COR-L47 (cell line): ENCODE measurements around the gene LRRC45.

ENCODE experiments used
- DNase-seq: peaks from one replicate; lab custom pipeline; 2025; lab: John Stamatoyannopoulos, UW

The LRRC45 gene

DNA sequence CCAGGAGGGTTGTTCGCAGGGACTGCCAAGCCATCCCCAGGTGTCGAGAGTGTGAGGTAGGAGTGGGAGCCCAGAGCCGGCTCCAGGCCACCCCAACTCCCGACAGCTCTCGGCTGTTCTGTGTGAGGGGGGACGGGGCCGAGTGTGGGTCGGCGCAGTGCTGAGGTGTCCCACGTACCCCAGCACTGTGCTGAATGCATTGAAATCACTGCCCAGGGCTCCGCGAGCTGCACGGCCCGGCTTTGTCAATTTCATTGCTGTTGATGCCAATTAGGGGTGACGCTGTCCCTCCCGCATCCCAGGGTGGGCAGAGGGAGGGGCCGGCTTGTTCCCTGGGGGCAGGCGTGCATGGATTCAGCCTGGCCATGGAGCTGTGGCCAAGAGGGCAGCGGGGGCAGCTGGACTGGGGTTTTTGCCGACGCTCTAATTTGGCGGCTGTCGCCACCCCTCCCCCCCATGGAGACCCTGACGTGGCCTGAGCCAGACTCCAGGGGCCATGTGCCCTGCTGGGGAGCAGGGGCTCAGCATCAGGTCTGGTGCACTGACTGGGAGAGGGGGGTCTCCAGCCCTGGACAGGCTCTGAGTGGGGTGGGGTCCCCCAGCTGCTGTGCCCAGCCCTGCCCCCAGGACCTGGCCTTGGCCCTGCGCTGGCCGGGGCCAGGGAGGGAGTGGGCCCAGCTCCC lies 14.7 kb upstream of the LRRC45 start:
- no peak for DNase-seq

DNA sequence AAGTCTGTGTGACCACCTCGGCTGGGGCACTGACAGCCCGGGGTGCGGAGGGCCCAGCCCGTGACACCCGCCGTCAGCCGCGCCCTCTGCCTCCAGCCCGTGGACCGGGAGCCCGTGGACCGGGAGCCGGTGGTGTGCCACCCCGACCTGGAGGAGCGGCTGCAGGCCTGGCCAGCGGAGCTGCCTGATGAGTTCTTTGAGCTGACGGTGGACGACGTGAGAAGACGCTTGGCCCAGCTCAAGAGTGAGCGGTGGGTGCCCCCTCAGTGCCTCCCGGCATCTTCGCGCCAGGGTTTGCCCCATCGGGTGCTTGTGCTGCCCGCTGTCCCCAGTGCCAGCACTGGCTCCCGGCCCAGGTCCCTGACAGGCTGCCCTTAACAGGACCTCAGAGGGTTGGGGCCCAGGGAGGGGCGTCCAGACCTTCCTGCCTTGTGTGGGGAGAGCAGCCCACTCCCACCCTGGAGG lies 14.1 kb upstream of the LRRC45 start:
- no peak for DNase-seq

DNA sequence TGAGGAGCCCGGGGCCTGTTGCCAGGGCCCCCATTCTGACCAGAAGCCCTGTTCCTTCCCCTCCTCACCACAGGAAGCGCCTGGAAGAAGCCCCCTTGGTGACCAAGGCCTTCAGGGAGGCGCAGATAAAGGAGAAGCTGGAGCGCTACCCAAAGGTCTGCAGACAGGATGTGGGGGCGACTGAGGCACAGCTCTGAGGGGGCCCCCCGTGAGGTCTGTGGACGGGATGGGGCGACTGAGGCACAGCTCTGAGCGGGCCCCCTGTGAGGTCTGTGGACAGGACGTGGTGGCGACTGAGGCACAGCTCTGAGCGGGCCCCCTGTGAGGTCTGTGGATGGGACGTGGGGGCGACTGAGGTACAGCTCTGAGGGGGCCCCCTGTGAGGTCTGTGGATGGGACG lies 13.7 kb upstream of the LRRC45 start:
- no peak for DNase-seq

DNA sequence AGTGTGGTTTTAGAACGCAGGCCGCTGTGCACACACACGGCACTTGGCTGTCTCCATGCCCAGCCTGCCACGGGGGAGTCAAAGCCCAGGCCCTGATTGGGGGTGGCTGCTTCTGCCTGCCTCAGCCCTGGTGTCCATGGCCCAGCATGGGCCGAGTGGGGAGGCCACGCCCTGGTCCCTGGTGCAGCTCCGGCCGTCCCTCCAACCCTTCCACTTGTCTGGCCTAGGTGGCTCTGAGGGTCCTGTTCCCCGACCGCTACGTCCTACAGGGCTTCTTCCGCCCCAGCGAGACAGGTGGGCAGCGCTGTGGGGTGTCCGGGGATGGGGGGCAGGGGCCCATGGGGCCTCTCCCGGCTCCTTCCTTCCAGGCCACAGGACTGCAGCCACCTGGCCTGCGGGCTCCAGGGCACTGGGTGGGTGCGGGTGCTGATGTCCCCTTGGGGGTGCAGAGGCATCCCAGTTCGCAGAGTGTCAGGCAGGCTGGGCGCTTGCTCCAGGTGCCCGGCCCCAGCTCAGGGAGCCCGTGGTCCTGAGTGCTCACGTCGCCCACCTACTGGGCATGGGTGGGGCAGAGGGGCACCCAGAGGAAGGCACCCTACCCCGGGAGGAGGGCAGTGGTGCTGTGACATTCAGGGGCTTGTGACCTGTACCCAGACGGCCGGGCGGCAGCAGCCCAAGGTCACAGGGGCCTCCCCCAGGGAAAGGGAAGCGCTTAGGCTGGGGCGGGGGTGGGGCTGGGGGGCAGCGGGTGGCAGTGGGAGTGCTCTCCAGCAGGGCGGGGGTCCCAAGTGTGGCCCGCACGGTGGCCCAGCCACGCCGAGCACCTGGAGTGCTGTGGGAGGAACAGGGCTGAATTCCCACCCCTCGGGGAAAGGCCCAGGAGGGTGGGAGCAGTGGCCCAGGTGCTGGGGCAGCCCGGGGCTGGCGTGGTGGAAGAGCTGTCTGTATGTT lies 12.3 kb upstream of the LRRC45 start:
- DNase-seq: no peak

DNA sequence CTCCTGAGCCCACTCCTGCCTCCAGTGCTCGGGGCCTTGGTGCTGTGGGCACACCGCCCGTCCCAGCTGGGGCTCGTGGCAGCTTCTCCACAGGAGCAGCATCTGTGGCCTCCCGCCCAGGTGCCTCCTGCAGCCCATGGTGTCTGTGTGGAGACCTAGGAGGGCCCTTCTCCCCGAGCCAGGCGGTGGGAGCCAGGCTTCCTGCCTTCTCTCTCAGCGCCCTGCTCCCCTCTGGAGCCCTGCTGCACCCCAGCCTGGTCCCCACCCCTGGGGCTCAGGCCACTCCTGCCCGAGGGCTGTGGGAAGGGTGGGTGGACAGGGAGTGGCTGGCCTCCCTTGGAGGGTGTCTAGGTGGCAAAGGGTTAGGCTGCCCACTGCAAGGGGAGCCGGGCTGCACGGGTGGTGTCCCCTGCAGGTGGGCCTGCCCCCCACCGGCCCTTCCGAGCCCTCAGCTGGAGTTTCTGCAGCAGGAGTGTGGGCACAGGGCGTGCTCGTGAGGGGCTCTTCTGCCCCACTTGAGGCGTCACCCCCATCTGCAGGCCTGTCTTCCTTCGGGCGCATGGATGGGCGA lies 11.4 kb upstream of the LRRC45 start:
- DNase-seq: no peak

DNA sequence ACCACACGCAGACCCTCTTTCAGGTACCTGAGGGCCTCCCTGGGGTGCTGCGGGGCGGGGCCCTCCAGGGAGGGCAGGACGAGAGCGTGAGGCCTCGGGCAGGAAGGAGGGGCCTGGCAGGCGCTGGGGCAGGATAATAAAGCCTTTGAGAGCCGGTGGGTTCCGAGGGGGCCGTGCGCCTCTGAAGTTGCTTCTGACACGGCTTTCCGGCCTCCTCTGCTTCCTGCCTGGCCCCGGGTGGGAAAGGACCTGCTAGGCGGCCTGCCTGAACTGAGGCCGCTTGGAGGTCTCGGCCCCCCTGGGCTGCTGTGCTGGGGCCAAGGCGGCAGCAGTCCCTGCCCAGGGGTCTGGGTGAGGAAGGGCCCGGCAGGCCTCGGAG lies 10.9 kb upstream of the LRRC45 start:
- no peak for DNase-seq

DNA sequence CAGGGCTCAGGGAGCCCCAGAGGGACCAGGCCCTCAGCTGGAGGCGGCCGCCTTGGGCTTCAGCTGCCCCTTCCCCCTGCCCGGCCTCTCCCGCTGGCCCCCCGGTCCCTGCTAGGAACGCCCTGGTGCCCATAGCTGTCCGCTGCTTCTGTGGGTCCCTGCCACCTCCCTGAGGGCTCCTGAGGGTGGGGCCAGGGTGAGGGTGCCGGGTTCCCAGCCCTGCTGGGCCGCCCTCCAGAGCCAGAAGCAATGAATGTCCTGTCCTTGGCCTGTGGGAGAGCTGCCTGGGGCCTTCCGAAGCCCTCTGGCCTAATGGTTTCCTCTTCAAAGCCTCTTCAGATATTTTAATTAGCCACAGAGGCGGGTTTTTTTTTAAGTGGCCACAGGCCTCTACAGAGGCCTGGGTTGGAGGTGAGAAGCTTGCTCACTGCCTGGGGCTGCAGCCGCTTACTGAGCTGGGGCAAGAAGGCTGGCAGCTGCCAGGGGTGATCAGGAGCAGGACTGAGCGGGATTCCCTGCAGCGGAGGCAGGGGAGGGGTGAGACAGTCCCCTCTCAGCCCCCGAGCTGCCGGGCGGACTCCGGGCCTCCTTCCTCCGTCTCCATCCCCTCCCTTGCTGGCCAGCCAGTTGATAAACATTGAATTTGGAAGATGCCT lies 10.3 kb upstream of the LRRC45 start:
- no peak for DNase-seq

DNA sequence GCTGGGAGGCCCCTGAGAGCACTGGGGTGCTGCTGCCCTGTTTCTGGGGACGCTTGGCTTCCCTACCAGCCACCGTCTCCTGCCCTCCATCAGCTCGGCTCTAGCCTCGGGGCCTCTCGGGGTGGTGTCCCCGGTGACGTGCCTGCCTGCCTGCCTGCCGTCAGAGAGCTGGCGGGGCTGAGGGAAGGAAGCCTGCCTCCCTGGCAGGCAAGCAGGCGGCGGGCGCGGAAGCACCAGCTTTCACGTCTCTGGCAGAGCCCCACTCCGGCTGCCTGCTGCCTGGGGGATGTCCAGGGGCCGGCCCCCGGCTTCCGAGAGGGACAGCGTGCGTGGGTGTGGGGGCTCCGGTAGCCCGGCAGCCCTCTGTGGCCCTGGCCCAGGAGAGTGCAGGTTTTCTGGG lies 9.8 kb upstream of the LRRC45 start:
- DNase-seq: no peak

DNA sequence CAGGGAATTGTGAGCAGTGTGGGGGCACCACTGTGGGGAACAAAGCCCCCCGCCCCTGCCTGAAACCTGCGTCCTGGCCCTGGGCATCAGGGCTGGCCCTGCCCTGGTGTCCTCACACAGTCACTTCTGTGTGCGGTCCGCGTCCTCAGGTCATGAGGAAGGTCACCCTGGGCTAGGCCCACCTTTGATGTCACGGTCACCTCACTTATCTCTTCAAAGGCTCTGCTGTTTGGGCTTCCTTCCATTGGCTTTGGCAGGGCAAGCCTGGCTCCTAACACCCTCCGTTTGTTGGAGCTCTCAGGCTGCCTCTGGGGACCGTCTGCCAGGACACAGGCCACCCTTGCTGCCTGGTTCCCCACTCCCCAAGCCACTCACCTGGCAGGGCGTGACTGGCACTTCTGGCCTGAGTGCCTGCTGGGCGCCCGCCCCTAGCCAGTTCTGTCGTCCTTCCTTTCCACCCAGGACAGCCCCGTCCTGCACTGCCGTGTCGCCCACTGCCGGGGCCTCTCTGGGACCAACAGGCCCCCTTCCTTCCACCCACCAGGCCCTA lies 9.3 kb upstream of the LRRC45 start:
- no peak for DNase-seq

DNA sequence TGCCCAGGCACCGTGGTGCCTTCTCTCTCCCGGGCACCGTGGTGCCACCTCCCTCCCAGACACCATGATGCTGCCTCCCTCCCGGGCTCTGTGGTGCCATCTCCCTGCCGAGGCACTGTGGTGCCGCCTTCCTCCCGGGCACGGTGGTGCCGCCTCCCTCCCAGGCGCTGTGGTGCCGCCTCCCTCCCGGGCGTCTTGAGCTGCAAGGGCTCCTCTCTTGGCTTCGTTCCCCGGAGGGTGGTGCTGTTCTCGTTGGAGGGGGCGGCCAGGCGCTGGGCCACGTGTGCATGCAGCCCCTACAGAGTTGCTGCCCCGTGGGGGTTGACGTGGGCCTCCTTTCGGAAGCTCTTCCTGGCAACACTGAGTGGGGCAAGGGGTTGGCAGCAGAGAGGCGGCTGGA lies 8.7 kb upstream of the LRRC45 start:
- peak; percentile 43 for DNase-seq

DNA sequence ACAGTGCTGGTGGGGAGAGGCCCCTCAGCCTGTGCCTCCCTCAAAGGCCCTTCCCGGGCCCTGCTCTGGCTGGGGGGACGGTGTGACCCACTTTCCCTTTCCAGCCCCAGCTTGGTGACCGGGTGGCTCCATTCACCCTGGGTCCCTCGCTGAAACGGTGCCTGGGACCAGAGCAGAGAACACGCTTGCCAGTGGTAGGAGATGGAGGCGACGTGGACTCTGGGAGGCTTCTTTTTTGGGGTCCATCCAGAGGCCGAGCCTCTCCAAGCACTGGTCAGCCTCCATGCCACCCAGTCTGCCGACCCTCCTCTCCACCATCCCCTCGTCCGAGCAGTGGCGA lies 8.2 kb upstream of the LRRC45 start:
- no peak for DNase-seq

DNA sequence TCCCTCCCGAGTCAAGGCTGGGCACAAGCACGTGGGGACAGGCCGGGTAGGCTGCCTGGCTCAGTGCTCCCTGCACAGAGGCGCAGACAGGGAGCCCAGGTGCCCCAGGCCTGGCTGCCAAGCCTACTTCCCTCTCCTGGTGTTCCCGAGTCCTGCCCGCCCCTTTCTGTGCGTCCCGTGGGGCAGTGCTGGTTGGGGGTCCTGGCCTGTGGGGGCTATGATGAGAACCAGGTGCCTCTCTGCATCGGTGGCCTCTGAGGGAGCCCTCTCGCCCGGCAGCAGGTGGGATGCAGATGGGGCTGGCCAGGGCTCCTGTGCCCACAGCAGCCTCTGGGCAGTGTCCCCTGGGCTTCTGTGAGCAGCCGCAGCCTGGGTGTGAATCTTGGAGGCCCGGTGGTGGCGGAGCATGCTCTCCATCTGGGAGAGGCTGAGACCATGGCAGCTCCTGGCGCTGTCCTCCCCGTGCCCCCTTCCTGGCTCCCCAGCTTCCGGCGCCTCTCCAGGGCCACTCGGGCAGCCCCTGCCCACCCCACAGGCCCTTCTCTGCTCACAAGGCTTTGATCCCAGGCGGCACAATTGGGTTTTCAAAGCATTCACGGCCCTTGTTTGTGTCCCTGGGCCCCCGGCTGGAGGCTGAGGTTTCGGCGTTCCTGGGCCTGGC lies 7.7 kb upstream of the LRRC45 start:
- DNase-seq: no peak

DNA sequence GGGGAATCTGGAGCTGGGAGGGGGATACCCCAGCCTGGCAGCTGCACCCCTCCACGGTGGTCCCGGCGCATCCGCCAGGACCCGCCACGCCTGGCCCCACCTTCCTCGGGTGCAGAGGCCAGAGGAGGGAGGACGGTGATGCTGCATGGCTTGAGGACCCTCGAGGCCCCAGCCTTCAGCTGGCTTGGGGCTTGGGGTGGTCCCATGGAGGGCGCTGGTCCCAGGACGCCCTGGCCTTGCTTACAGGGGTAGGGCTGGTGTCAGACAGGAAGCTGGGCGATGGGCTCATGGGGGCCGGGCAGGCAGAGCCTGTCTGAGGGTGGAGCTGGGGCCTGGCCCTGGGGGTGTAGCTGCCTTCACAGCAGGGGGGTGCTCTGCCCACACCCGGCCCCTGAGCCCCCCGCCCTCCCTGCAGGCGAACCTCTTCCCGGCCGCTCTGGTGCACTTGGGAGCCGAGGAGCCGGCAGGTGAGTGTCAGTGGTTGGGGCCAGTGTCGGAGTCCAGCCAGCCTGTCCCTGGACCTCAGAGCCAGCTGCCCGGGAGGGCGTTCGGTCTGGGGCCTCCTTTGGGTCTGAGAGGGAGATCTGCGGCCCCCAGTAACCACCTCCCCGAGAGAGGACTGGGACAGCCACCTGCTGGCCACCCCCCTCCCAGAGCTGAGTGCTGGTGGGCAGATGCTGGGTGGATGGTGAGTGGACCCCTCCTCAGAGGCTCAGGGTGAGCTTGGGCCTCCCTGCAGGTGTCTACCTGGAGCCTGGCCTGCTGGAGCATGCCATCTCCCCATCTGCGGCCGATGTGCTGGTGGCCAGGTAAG lies 6.8 kb upstream of the LRRC45 start:
- DNase-seq: no peak

DNA sequence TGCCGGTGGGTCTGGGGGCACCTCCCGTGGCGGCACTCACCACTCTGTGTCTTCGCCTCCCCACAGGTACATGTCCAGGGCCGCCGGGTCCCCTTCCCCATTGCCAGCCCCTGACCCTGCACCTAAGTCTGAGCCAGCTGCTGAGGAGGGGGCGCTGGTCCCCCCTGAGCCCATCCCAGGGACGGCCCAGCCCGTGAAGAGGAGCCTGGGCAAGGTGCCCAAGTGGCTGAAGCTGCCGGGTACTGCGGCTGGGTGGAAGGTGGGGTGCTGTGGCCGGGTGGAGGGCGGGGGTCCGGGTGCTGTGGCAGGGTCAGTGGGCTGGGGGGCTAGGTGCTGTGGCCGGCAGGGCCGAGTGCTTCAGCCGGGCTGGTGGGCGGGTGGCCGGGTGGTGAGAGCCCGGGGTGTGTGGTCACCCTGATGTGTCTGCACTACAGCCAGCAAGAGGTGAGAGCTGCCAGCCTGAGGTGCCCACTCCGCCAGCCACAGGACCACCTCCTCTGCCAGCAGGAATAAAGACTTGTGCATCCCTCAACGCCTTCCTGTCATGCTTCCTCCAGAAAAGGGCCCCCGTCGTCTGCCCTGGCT lies 6.1 kb upstream of the LRRC45 start:
- DNase-seq: no peak

DNA sequence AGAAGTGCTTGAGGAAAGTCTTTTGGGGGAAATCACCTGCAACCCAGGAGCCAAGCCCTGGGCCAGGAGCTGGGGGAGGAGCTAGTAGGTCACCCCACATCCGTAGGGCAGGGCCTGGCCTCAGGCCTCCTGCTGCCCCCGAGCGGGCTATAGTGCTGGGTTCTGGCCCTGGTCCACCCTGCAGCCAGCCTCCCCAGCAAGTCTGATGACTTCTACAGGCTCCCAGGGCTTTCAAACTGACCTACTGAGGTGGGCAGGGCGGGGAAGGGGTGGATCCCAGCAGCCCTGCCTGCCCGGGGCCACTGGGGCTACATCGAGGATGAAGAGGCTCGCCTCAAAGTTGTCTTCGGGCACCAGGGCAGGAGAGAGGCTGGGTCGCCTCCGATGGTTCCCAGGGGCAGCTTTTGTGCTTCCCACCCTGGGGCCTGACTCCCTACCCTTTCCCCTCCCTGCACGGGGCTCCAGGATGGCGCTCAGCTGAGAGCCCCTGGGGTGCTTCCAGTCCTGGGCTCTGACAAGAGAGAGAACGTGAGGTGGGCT lies 5.4 kb upstream of the LRRC45 start:
- no peak for DNase-seq

DNA sequence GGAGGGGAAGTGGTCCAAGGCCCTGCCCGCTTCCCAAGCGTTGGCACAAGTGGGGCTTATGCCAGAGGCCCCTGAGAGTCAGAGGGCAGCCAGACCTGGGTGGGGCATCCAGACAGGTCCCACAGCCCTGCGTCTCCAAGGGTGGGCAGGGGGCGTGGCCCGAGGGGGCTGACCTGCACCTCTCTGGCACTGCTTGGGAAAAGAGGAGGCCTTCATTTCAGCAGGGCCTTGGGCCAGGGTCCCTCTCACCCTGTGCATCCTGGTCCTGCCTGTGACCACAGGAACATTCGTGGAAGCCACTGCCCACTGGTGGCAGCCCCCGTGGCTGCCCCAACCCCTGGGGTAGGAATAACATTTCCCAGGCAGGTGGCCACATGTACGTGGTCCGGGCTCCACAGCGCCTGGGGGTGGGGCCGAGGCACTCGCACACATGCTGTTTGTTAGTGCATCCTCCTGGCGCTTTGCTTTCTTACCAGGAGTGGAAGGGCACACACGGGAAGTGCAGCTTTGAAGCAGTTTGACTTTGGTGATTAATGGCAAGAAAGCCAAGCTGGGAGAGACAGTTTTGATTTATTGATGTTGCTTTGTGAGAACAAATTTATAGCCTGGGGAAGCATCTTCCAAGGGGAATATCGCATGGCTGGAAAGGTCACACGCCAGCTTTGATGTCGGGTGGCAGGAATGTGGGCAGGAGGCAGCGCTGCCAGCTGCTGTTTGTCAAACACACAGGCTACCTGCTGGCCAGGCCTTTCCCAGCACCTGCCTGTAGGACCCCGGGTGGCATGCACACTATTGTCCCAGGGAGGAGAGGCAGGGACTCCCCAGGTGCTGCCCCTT lies 4.7 kb upstream of the LRRC45 start:
- DNase-seq: peak; percentile 90

DNA sequence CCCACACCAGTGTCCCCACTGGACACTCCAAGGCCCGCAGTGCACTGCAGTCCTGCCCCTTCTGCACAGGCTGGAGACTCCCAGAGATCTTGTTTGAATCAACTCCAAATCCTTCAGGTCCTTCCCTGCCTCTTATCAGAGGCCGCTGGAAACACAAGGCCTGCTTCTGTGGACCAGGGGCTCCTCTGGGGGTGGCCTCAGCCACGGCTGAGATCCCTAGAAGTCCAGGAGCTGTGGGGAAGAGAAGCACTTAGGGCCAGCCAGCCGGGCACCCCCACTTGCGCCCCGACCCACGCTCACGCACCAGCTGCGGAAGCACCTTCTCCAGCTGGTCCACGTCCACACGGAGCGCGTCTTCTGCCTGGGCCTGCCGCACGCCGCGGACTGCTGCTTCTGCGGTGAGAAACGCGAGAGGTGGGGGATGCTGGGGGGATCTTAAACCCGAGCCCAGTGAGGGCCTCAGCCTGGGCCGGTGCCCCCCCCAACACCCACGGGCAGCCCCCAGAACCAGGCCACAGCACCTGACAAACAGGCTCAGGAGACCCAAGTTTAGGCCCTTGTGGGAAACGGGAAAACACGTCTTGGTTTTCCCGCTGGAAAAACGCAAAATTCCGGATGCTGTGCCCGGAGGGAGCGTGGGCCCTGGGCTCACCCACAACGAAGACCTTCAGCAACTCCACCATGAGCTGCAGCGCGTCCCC lies 4.0 kb upstream of the LRRC45 start:
- no peak for DNase-seq

DNA sequence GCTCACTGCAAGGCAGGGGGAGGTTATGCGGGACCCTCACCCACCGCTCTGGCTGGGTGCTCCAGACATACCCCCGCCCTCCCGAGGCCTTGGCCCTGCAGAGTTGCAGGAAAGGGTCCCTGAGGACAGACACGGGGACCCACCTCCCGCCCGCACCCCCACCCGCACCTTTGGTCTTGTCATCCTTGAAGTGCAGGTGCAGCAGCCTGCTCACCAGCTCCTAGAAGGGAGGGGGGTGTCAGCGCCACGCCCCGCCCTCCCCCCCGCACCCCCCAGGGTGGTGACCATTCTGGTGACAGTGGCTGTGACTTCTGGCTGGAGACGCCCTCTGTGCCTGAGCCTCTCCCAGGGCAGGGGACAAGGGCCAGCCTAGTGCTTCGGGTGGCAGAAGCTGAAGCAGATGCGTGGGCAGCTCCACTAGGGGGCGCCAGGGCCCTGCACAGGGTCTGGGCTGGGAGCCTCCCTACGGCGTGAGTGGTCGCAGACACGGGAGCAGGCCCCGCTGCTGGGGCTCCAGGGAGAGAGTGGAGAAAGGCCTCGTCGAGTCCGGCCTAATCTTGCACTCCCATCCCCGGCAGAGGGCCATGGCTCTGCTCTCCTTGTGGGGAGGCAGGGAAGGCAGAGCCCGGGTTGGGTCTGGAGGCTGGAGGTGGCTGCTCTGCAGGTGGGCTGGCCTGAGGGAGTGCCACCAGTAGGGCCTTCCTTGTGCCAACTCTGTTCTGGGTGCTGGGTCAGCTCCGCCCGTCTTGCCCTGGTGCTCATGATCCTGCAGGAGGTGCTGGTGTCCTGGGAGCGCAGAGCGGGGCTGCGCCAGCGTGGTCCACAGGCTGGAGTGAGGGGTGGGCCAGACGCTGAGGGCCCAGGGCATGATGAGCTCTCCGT lies 3.2 kb upstream of the LRRC45 start:
- peak; percentile 34 for DNase-seq
